Adipocyte (in vitro differentiated cells): ENCODE results near the gene NAA50.

Experiments used
- DNase-seq: peaks from one replicate; pipeline ENCODE4 v3.0.0-alpha.2; 2015; ENCODE audit warnings: low read depth
- H3K27me3 ChIP-seq: replicated peaks from 2 replicates; pipeline ENCODE4 v1.7.0; 2013; ENCODE audit warnings: mild to moderate bottlenecking, low read length, moderate library complexity; ENCODE audit not compliant: control insufficient read depth, insufficient read depth
- H3K36me3 ChIP-seq: 2 replicates; pipeline ENCODE4 v1.7.0; 2013; ENCODE audit warnings: low read length, mild to moderate bottlenecking, moderate library complexity; ENCODE audit not compliant: control insufficient read depth, insufficient read depth, severe bottlenecking
- H3K4me1 ChIP-seq: 2 replicates; pipeline ENCODE4 v1.7.0; 2013; ENCODE audit warnings: mild to moderate bottlenecking, low read length, moderate library complexity; ENCODE audit not compliant: control insufficient read depth, insufficient read depth
- H3K4me3 ChIP-seq: 2 replicates; pipeline ENCODE4 v1.7.0; 2013; ENCODE audit warnings: mild to moderate bottlenecking, low read length, moderate library complexity
- H3K9ac ChIP-seq: 2 replicates; pipeline ENCODE4 v1.7.0; 2013; ENCODE audit warnings: mild to moderate bottlenecking, low read length, moderate library complexity
- H3K9me3 ChIP-seq: 2 replicates; pipeline ENCODE4 v1.7.0; 2013; ENCODE audit warnings: mild to moderate bottlenecking, low read length, moderate library complexity; ENCODE audit not compliant: control insufficient read depth

NAA50 gene

DNA sequence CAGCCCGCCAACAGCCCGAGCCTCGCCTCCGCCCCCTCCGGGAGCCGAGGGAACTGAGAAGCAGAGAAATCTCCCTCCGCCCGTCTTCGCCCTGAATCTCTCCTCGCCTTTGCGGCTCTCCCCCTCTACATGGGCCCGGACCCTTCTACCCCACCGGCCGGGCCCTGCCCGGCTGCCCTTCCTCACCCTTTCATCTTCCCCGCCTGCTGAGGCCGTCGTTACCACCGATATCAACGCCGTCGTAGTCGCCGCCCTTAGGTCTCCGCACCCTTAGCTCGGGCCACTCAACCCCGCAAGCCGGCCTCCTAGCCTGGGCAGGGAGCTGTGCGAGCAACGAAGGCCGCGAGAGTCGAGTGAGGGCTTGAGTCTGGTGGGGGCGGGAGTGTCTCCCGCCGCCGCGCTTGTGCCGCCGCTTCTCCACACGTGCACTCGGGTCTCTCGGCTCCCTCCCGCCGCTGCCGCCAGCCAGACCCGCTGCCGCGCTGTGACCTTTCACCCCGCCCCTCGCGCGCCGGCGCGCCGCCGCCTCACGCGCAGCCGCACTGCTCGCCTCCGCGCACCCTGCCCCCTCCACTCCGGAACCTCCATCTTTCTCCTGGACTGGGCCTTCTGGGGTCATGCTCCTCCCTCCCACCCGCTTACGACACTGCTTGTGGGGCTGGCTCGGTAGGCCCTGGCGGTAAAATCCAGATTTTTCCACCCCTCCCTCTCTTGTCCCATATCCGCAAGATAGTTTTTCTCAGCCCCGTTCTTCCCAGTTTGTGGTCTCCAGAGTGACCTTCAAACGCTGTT is at the start of gene NAA50:
Gene NAA50, minus strand, starts transcription at position 494 of the 792 bp plus-strand sequence. Its CDS starts 300 bp downstream, at position 194.
- H3K4me1 ChIP-seq, result peaks cover 53% of the 10 kb centered on the region
- H3K36me3 ChIP-seq, result peaks cover 7% of the 10 kb centered on the region
- H3K4me3 ChIP-seq, result peak within 1 kb of the TSS; percentile 92
- H3K9me3 ChIP-seq, result no peaks in the 10 kb centered on the region
- DNase-seq, result peak; percentile 96
- no peaks in the 10 kb centered on the region for H3K27me3 ChIP-seq
- H3K9ac ChIP-seq, result peak within 1 kb of the TSS; percentile 94

DNA sequence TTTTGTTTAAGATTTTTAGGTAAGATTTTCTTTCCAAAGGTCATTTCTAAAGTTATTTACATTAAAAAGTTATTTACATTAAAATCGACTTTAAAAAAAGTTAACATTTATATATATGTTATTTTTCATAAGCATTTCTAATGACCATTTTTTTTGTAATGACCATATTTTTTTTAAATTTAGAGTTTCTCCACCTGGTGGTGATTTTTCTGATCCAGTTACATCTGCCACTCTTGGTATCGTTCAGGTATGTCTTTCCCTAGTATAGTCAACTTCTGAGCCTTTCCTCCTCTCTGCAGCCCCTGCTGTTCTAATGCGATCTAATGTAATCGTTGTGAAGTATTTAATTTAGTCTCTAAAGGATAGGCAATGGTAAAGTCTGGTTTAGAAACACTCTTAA is 49.6 kb upstream of the NAA50 start:
- Histone ChIP-seq H3K27me3 (no peaks in the 10 kb centered on the region), H3K36me3 (peaks cover 92% of the 10 kb centered on the region), H3K9me3 (no peaks in the 10 kb centered on the region), H3K4me1 (no peaks in the 10 kb centered on the region), H3K9ac (no peak overlapping the region), H3K4me3 (no peak overlapping the region)
- no peak for DNase-seq

DNA sequence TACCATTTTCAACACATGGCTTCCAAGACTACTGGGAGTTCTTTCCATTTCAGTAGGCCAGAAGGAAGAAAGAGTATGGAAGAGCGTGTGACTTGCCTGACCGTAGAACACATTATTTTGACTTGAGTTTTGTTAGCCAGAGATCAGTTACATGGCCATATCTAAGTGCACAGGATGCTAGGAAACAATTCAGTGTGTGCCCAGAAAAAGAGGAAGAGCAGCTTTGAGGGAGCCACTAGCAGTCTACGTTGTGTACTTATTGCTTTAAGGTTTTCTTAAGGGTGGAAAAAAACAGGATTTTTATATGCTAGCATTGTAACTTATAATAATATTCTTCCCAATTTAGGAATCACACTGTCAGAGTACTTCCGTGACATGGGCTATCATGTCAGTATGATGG is 48.5 kb upstream of the NAA50 start:
- Histone ChIP-seq H3K4me1 (no peaks in the 10 kb centered on the region), H3K4me3 (no peak overlapping the region), H3K9me3 (no peaks in the 10 kb centered on the region), H3K27me3 (no peaks in the 10 kb centered on the region), H3K36me3 (peaks cover 90% of the 10 kb centered on the region), H3K9ac (no peak overlapping the region)
- no peak for DNase-seq

DNA sequence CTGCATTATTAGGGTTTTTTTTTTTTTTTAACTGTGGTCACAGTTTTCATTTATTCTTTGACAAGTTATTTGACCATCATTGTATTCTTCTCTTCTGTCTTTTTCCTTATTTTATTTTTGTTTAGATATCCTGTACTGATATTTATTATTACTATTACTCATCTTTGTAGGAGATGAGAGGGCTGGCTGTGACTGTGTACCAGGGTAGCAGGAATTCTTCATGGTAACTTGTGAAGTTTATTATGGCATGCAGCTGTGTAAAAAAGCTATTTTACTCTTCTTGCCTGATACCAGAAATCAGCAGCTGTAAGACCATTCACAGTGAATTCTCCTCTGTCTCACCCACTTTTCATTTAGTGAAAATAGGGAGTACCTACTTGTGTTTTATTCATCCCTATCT is 45.3 kb upstream of the NAA50 start:
- H3K4me1 ChIP-seq, result peaks cover 5% of the 10 kb centered on the region
- no peak for DNase-seq
- no peak overlapping the region for H3K9ac ChIP-seq
- H3K36me3 ChIP-seq, result peaks cover 77% of the 10 kb centered on the region
- H3K4me3 ChIP-seq, result no peak overlapping the region
- H3K9me3 ChIP-seq, result no peaks in the 10 kb centered on the region
- H3K27me3 ChIP-seq, result no peaks in the 10 kb centered on the region

DNA sequence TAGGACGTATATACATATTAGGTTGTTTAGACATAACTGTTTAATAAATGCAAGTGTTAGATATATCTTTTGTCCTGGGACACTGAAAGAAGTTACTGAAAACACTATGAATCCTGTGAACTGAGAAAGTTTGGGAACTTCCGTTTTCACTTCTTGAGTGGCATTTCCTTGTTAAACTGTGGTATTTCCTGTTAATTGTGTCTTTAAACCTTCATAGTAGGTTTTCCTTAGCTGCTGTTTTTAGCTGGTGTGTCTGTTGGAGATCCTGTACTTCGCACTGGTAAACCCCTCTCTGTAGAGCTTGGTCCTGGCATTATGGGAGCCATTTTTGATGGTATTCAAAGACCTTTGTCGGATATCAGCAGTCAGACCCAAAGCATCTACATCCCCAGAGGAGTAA is 37.9 kb upstream of the NAA50 start:
- Histone ChIP-seq H3K9ac (peak overlapping the region; percentile 23), H3K27me3 (no peaks in the 10 kb centered on the region), H3K4me3 (peak overlapping the region; percentile 41), H3K4me1 (peaks cover 21% of the 10 kb centered on the region), H3K36me3 (peaks cover 40% of the 10 kb centered on the region), H3K9me3 (no peaks in the 10 kb centered on the region)
- DNase-seq, result no peak

DNA sequence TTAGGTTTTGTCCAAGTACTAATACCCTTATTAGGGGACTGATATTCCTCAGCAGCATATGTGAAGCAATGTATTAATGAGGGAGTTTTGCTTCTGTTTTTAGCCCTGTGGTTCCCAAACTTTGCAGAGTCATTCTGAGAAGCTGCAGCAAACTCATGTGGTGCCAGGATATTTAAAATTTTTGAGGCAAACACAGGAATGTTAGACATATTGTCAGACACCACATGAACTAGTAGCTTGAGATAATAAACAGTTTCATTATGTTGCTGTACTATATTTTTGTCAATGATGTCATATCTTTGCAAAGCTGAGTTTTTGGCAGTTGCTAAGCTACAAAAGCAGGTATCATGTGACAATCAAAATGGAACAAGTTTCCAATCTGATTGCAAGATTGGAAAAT is 37.4 kb upstream of the NAA50 start:
- no peaks in the 10 kb centered on the region for H3K9me3 ChIP-seq
- H3K4me1 ChIP-seq, result peaks cover 17% of the 10 kb centered on the region
- H3K9ac ChIP-seq, result peak overlapping the region; percentile 71
- no peaks in the 10 kb centered on the region for H3K27me3 ChIP-seq
- H3K4me3 ChIP-seq, result peak overlapping the region; percentile 41
- H3K36me3 ChIP-seq, result peaks cover 40% of the 10 kb centered on the region
- peak; percentile 94 for DNase-seq

DNA sequence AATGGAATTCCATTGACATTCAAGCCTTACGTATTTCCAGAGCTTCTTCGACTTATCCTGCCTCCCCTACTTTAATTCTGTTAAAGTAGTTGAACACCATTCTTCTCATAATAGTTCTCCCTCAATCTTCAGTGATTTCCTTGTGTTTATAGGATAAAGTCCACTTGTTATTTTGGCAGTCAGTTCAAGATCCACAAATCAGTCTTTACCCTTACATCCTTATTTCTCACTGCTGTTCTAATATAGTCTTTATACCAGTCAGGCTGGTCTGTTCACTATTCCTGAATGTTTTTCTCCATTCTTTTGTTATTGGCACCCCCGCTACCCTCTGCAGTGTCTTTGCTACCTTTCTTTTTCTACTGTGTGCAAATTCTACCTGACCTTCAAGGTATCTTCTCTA is 30.5 kb upstream of the NAA50 start:
- no peaks in the 10 kb centered on the region for H3K27me3 ChIP-seq
- peaks cover 8% of the 10 kb centered on the region for H3K36me3 ChIP-seq
- no peaks in the 10 kb centered on the region for H3K9me3 ChIP-seq
- no peak overlapping the region for H3K9ac ChIP-seq
- H3K4me3 ChIP-seq, result no peak overlapping the region
- no peak for DNase-seq
- peaks cover 5% of the 10 kb centered on the region for H3K4me1 ChIP-seq

DNA sequence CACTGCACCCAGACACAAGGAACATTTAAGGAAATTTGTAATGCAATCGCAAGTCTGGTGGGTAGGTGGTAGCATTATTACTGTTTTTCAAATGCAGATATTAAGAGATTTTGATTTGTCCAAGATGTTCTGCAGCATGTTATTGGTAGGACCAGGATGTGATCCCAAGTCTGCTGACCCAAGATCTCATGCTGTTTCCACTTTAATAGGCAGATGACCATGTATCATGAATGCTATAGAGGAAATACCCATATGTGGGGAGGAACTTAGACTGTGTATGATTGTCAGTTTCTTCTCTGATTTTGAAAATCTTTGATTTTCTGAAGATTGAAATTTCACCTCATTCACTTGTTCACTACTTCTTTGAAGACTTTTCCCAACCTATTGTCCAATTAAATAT is 29.5 kb upstream of the NAA50 start:
- H3K36me3 ChIP-seq, result no peaks in the 10 kb centered on the region
- H3K9ac ChIP-seq, result no peak overlapping the region
- no peaks in the 10 kb centered on the region for H3K27me3 ChIP-seq
- H3K4me3 ChIP-seq, result no peak overlapping the region
- DNase-seq, result no peak
- peaks cover 5% of the 10 kb centered on the region for H3K4me1 ChIP-seq
- H3K9me3 ChIP-seq, result no peaks in the 10 kb centered on the region

DNA sequence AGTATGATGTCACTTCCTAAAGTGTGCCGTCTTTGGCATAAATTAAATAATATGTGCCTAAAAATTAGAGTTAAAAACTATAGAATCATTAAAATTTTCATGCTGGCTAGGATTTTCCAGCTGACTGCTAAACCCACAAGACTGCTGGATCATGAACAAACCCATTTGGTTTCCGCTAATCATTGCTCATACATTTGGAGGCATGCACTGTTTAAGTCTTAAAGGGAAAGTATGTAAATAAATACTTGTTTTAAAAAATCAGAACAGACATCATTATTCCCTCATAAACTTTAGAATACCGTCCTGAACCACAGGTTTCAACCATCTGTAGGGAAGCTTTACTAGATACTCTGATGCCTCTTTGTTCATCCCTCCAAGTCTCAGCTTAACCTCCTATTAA is 27.3 kb upstream of the NAA50 start:
- no peak overlapping the region for H3K4me3 ChIP-seq
- peaks cover 13% of the 10 kb centered on the region for H3K4me1 ChIP-seq
- H3K9ac ChIP-seq, result no peak overlapping the region
- H3K9me3 ChIP-seq, result no peaks in the 10 kb centered on the region
- H3K27me3 ChIP-seq, result no peaks in the 10 kb centered on the region
- H3K36me3 ChIP-seq, result no peaks in the 10 kb centered on the region
- DNase-seq, result peak; percentile 55

DNA sequence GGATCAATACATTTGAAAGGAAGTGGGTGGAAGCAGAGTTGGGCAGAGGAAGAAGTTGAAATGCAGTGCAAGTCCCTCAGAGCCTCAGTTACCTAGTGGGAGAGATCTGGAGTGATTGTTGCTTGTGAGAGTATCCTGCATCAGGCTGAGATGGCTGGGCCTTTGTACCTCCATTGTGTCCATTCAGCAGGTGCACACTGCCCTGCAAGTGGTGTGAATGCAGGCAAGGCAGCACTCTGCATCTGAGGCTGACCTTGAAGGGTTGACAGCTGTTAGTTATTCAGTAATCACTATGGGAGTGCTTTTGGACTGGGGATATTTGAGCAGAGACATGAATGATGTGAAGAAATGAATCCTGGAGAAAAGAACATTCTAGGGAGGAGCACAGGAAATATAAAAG is 25.9 kb upstream of the NAA50 start:
- no peak overlapping the region for H3K9ac ChIP-seq
- H3K4me1 ChIP-seq, result peaks cover 21% of the 10 kb centered on the region
- no peaks in the 10 kb centered on the region for H3K36me3 ChIP-seq
- no peaks in the 10 kb centered on the region for H3K27me3 ChIP-seq
- H3K9me3 ChIP-seq, result no peaks in the 10 kb centered on the region
- H3K4me3 ChIP-seq, result no peak overlapping the region
- no peak for DNase-seq

DNA sequence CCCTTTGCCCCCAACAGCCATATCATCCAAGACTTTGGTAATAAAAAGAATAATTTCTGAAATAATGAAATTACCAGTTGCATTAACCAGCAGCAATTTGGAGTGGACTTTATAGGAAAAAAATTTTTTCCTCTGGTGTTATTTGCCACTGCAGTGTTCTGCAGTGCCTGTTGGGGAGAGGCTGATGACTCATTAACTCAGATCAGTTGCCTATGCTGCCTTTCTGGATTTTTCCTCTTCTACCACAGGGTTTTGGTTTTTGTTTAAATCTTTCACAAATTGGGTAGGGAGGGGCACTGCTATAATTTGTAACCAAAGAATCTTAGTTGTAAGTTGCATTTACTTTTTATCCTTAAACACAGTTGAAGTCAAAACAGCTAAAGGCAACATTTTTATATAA is 23.5 kb upstream of the NAA50 start:
- peak overlapping the region; percentile 46 for H3K9ac ChIP-seq
- H3K4me3 ChIP-seq, result peak overlapping the region; percentile 44
- no peaks in the 10 kb centered on the region for H3K27me3 ChIP-seq
- no peaks in the 10 kb centered on the region for H3K9me3 ChIP-seq
- peak; percentile 76 for DNase-seq
- no peaks in the 10 kb centered on the region for H3K36me3 ChIP-seq
- peaks cover 21% of the 10 kb centered on the region for H3K4me1 ChIP-seq

DNA sequence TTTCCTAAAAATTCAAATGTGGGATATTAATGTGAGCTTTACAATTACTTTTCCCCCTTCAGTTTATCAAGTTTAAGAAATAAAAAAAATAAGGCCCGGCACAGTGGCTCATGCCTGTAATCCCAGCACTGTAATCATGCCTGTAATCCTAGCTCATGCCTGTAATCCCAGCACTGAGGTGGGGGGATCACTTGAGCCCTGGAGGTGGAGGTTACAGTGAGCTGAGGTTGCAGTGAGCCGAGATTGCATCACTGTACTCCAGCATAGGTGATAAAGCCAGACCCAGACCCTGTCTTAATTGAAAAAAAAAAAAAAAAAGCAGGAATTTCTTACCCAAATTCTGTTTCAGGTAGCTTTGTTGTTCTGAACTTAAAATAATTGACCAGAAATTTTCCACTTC is 18.6 kb upstream of the NAA50 start:
- no peaks in the 10 kb centered on the region for H3K9me3 ChIP-seq
- DNase-seq, result no peak
- peaks cover 15% of the 10 kb centered on the region for H3K4me1 ChIP-seq
- no peaks in the 10 kb centered on the region for H3K36me3 ChIP-seq
- H3K27me3 ChIP-seq, result no peaks in the 10 kb centered on the region
- no peak overlapping the region for H3K4me3 ChIP-seq
- no peak overlapping the region for H3K9ac ChIP-seq
